ENCODE data around the gene SLC35F2.

DNA sequence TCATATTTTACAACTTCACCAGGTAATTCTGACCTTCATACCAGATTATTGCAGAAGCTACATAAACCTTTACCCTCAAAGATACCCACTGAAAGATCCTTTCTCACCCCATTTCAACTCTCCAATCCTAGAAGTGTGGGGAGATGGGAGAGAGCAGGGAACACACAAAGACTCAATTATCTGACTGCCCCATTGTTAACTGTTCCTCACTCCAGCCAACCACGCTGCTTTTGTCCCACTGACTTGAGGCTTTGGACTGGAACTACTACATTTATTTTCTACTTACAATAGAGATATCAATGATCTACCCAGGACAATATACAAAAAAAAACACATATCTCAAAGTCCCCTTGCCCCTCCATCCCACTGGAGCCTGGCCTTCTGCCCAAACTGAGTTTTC lies 102.0 kb downstream of the SLC35F2 start:
- TF ChIP-seq EZH2 (optimal IDR thresholded peaks at IDR 0.05; ENCODE audit: low read depth, low read length): no peak
- TF ChIP-seq, protein P1, sequence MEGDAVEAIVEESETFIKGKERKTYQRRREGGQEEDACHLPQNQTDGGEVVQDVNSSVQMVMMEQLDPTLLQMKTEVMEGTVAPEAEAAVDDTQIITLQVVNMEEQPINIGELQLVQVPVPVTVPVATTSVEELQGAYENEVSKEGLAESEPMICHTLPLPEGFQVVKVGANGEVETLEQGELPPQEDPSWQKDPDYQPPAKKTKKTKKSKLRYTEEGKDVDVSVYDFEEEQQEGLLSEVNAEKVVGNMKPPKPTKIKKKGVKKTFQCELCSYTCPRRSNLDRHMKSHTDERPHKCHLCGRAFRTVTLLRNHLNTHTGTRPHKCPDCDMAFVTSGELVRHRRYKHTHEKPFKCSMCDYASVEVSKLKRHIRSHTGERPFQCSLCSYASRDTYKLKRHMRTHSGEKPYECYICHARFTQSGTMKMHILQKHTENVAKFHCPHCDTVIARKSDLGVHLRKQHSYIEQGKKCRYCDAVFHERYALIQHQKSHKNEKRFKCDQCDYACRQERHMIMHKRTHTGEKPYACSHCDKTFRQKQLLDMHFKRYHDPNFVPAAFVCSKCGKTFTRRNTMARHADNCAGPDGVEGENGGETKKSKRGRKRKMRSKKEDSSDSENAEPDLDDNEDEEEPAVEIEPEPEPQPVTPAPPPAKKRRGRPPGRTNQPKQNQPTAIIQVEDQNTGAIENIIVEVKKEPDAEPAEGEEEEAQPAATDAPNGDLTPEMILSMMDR (IDR thresholded peaks at IDR 0.05; ENCODE audit: low read length): no peak

All from MM.1S (cell line).